Transverse colon (tissue), 4 donors: ENCODE results near the gene NLRX1. TPM values are rescaled to one million over a fixed set of nuclear protein-coding genes. Genes with fewer than 3 reads are reported as not detected.
"Not testable (repeated sequence)": the region's sequence is repeated elsewhere in the genome, so short reads cannot be mapped to it uniquely, and the experiment has no call there.

Experiments used
- DNase-seq: peaks from one replicate; pipeline ENCODE4 v3.0.0-alpha.2; 2019
- H3K27ac ChIP-seq, 4 donors: fragments of 200-600 bp; sonication (generic); 2 replicates each; pipeline ENCODE4 v1.5.1; 2016 to 2018; ENCODE audit warnings: inconsistent platforms in 4 of 4
- H3K27me3 ChIP-seq: fragments of 200-600 bp; sonication (generic); 2 replicates; pipeline ENCODE4 v1.5.1; 2017; ENCODE audit warnings: inconsistent platforms
- H3K36me3 ChIP-seq, 4 donors: fragments of 200-600 bp; sonication (generic); 2 replicates each; pipeline ENCODE4 v1.5.1; 2017 to 2019; ENCODE audit warnings: inconsistent platforms in 4 of 4
- H3K4me1 ChIP-seq, 4 donors: fragments of 200-600 bp; sonication (generic); 2 replicates each; pipeline ENCODE4 v1.5.1; 2017 to 2020; ENCODE audit warnings: inconsistent platforms in 4 of 4
- H3K4me3 ChIP-seq, 4 donors: fragments of 200-600 bp; sonication (generic); 1 replicate in 1 of 4; 2 replicates in 3 of 4; pipeline versions ENCODE4 v1.5.1 to v1.6.1; 2017 to 2019; ENCODE audit warnings: inconsistent platforms in 4 of 4
- H3K9me3 ChIP-seq, 2 donors: fragments of 200-600 bp; sonication (generic); 2 replicates each; pipeline ENCODE4 v1.5.1; 2017 to 2019; ENCODE audit warnings: inconsistent platforms in 2 of 2
- EP300 ChIP-seq: sonication (generic); formaldehyde crosslinking; IDR thresholded peaks from one replicate; pipeline ENCODE4 v1.6.1; 2017; ENCODE audit warnings: antibody characterized with exemption, low read depth
- POLR2A ChIP-seq: fragments of 450-650 bp; IDR thresholded peaks from one replicate; pipeline ENCODE4 v1.6.1; 2016; ENCODE audit warnings: antibody characterized with exemption, mild to moderate bottlenecking, moderate library complexity
- POLR2AphosphoS5 ChIP-seq, 3 donors: sonication (generic); formaldehyde crosslinking; IDR thresholded peaks; one replicate each; pipeline ENCODE4 v1.6.1; 2016; ENCODE audit warnings: antibody characterized with exemption in 3 of 3
- WGBS, 2 donors: methylation state at CpG; one replicate each; pipeline ENCODE4 v1.1.5; 2018; ENCODE audit warnings: low coverage in 1 of 2; 5-methylcytosine and 5-hydroxymethylcytosine counted together
- in situ Hi-C, 4 donors: fragments of 200-750 bp; cut with MboI; loops; one replicate each; pipeline versions ENCODE4 v1.15.0 to v1.15.1; 2017; ENCODE audit warnings: low sequenced_read_pairs in 3 of 4, low pct_ligation_motif_present in 1 of 4, low pct_unique_long_range_greater_than_20kb in 1 of 4
- intact Hi-C: fragments of 100-400 bp; cut with DNase I; formaldehyde crosslinking; loops from one replicate; pipeline ENCODE4 v1.15.1; 2023; ENCODE audit warnings: low total_unique reads
- total RNA-seq, 4 donors: library from RNA; depleted of rRNA; stranded (reverse); fragments of >200 nt; gene quantifications; one replicate each; pipeline ENCODE4 v1.1.0, GENCODE V29; 2016
- TF ChIP-seq, protein P1 (sequence below), 5 experiments: fragments of 200-600 bp in 3 of 5; fragments of 450-650 bp in 2 of 5; sonication (generic) in 3 of 5; IDR thresholded peaks; 1 replicate in 2 of 5; 2 replicates in 3 of 5; pipeline ENCODE4 v1.5.1; 2016 to 2017; ENCODE audit warnings: antibody characterized with exemption in 5 of 5, inconsistent platforms in 3 of 5, mild to moderate bottlenecking in 2 of 5, moderate library complexity in 1 of 5

NLRX1 gene
- total RNA-seq, 4 donors from 2014 or later, result 16.4 to 30.1 (median 18.2) TPM

DNA sequence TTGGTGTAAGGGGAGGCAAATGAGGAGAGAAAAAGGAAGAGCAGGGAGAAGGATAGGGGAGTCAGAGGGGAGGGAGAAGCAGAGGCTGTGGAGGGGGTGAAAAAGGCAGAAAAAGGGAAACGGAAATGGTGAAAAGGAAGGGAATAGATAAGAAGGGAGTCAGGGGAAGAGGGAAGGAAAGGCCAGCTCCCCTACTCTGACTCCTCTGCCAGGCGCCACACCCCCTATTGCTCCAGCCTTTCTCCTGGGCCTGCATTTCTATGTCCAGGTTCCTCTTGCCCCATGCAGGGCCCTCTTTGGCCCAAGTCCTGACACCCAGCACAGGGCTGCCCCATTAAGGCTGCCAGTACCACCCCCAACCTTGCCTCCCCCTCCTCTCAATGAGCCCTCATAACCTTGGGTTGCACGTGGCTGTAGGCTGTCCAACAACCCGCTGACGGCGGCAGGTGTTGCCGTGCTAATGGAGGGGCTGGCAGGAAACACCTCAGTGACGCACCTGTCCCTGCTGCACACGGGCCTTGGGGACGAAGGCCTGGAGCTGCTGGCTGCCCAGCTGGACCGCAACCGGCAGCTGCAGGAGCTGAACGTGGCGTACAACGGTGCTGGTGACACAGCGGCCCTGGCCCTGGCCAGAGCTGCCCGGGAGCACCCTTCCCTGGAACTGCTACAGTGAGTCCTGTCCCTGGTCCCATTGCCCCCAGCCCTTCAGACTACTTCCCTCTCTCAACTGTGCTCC, 13.3 kb downstream of the NLRX1 start:
- WGBS, 2 donors, result 83% methylated on average over 2 to 17 of the region's 17 CpGs
- no peaks in the 10 kb centered on the region for H3K9me3 ChIP-seq
- H3K4me1 ChIP-seq, result peaks cover 0 to 10% (median 0%) of the 10 kb centered on the region in 4 donors
- DNase-seq, result no peak
- no peak overlapping the region for H3K4me3 ChIP-seq
- H3K27me3 ChIP-seq, result no peaks in the 10 kb centered on the region
- intact Hi-C loops, result no loop called here
- H3K36me3 ChIP-seq, result no peaks in the 10 kb centered on the region
- TF ChIP-seq EP300, result no peak
- TF ChIP-seq, protein P1, sequence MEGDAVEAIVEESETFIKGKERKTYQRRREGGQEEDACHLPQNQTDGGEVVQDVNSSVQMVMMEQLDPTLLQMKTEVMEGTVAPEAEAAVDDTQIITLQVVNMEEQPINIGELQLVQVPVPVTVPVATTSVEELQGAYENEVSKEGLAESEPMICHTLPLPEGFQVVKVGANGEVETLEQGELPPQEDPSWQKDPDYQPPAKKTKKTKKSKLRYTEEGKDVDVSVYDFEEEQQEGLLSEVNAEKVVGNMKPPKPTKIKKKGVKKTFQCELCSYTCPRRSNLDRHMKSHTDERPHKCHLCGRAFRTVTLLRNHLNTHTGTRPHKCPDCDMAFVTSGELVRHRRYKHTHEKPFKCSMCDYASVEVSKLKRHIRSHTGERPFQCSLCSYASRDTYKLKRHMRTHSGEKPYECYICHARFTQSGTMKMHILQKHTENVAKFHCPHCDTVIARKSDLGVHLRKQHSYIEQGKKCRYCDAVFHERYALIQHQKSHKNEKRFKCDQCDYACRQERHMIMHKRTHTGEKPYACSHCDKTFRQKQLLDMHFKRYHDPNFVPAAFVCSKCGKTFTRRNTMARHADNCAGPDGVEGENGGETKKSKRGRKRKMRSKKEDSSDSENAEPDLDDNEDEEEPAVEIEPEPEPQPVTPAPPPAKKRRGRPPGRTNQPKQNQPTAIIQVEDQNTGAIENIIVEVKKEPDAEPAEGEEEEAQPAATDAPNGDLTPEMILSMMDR (IDR thresholded peaks at IDR 0.05), result no peak
- no peak for TF ChIP-seq POLR2AphosphoS5 (IDR thresholded peaks at IDR 0.05)
- TF ChIP-seq POLR2A, result no peak
- no peak overlapping the region for H3K27ac ChIP-seq
- in situ Hi-C loops, result no loop called here

DNA sequence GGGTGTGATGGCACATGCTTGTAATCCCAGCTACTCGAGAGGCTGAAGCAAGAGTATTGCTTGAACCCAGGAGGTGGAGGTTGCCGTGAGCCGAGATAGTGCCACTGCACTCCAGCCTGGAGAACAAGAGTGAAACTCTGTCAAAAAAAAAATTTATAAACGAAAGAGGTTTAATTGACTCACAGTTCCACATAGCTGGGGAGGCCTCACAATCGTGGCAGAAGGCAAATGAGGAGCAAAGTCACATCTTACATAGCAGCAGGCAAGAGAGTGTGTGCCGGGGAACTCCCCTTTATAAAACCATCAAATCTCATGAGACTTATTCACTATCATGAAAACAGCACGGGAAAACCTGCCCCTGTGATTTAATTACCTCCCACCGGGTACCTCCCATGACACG, 15.9 kb downstream of the NLRX1 start:
- in situ Hi-C loops, H3K27ac ChIP-seq, intact Hi-C loops, H3K27me3 ChIP-seq, H3K4me3 ChIP-seq, H3K9me3 ChIP-seq, H3K36me3 ChIP-seq, DNase-seq: not testable (repeated sequence)
- 38 to 63% methylated on average over 4 to 9 of the region's 9 CpGs for WGBS, 2 donors
- peaks cover 0 to 22% (median 5%) of the 10 kb centered on the region in 4 donors for H3K4me1 ChIP-seq

DNA sequence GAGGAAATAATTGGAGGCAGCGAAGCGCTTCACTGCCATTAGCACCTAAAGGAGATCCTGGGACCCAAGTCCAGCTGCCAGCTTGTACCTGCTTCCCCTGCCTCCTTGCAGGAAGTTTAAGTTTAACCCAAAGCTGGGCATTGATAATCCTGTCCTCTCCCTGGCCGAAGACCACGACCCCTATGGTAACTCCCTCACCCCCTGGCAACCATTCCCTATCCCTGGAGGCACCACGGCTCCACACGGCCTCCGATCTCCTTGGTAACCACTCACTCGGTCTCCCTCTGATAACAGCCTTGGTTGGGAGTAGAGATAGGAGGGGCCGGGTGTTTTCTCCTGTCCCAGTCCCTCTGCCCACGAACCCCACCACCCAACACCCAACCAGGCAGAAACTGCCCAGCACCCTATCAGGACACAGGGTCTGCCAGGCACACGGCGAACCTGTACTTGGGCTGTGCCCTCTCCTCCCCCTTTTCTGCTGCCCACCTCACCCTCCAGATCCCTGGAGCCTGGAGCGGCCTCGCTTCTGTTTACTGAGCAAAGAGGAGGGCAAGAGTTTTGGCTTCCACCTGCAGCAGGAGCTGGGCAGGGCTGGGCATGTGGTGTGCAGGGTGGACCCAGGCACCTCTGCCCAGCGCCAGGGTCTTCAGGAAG, 17.6 kb downstream of the NLRX1 start:
- in situ Hi-C loops (no loop called here), intact Hi-C loops (no loop called here)
- TF ChIP-seq, protein P1 (IDR thresholded peaks at IDR 0.05), result no peak
- TF ChIP-seq POLR2A (no peak), POLR2AphosphoS5 (IDR thresholded peaks at IDR 0.05) (no peak), EP300 (no peak)
- Histone ChIP-seq H3K27me3 (no peaks in the 10 kb centered on the region), H3K4me3 (peak overlapping the region in 3 of 4 donors; percentile 25 to 56 (median 42)), H3K27ac (peak overlapping the region; percentile 54 to 83 (median 73)), H3K4me1 (peaks cover 0 to 22% (median 5%) of the 10 kb centered on the region in 4 donors), H3K9me3 (no peaks in the 10 kb centered on the region), H3K36me3 (no peaks in the 10 kb centered on the region)
- WGBS, 2 donors, result 42% methylated on average over 15 of the region's 15 CpGs; no CpG with 5 or more reads in 1 of the 2 donors
- no peak for DNase-seq

DNA sequence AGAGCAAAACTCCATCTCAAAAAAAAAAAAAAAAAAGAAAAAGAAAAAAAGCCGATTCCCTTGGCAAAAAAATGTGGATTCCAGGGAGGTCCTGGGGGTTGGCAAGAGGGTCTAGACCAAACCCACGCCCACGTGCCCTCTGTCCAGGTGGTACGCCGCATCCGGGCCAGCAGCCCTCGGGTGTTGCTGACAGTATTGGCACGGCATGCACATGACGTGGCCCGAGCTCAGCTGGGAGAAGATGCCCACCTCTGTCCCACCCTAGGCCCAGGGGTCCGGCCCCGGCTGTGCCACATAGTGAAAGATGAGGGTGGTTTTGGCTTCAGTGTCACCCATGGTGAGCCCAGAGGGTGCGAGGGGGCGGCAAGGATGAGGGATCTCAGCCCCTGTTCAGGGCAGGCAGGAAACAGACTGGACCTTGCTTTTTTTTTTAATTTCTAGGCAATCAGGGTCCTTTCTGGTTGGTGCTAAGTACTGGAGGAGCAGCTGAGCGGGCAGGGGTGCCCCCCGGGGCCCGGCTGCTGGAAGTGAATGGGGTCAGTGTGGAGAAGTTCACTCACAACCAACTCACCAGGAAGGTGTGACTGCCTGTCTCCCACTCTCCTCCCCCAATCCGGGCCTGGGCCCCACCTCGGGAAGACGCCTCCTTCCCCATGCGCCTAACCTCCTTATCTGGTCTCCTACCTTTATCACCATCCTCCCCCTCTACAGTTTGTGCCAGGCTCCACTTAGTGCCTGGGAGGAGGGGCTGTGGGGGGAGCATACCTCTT, 18.8 kb downstream of the NLRX1 start:
- Histone ChIP-seq H3K4me1 (peaks cover 0 to 22% (median 5%) of the 10 kb centered on the region in 4 donors), H3K4me3 (no peak overlapping the region), H3K9me3 (no peaks in the 10 kb centered on the region), H3K36me3 (no peaks in the 10 kb centered on the region), H3K27ac (no peak overlapping the region), H3K27me3 (no peaks in the 10 kb centered on the region)
- no peak for TF ChIP-seq EP300
- TF ChIP-seq POLR2A, result no peak
- TF ChIP-seq POLR2AphosphoS5 (IDR thresholded peaks at IDR 0.05), result no peak
- TF ChIP-seq, protein P1 (IDR thresholded peaks at IDR 0.05), result no peak
- intact Hi-C loops (no loop called here), in situ Hi-C loops (no loop called here)
- WGBS, 2 donors, result 79 to 89% methylated on average over 7 to 21 of the region's 21 CpGs
- DNase-seq, result no peak
